ENCODE data around the gene TTC28.

Gene TTC28

DNA sequence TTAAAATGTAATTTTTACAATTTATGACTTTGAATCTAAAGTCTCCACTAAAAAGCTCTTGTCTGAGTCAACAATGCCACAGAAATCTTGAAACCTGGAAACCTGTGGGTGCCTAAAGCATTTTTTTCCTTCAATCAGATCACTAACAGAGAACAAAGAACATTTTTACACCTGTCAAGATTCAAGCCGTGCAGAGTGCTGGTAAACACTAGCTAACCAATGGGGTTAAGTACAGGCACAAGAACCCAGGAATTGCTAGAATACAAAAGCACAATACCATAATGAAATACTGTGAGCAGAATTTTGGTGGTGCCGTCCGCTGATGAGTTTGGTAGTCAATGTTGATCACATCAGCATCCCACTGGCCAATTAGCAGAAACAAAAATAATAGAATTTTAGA, 380.3 kb downstream of the TTC28 start:
- DNase-seq (ENCODE audit: low read depth), result no peak
- no peak overlapping the region for H3K4me3 ChIP-seq (ENCODE audit: low read depth, low read length)
- TF ChIP-seq, protein P1, sequence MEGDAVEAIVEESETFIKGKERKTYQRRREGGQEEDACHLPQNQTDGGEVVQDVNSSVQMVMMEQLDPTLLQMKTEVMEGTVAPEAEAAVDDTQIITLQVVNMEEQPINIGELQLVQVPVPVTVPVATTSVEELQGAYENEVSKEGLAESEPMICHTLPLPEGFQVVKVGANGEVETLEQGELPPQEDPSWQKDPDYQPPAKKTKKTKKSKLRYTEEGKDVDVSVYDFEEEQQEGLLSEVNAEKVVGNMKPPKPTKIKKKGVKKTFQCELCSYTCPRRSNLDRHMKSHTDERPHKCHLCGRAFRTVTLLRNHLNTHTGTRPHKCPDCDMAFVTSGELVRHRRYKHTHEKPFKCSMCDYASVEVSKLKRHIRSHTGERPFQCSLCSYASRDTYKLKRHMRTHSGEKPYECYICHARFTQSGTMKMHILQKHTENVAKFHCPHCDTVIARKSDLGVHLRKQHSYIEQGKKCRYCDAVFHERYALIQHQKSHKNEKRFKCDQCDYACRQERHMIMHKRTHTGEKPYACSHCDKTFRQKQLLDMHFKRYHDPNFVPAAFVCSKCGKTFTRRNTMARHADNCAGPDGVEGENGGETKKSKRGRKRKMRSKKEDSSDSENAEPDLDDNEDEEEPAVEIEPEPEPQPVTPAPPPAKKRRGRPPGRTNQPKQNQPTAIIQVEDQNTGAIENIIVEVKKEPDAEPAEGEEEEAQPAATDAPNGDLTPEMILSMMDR (IDR thresholded peaks at IDR 0.05; ENCODE audit: control insufficient read depth, extremely low read depth, insufficient read depth), result no peak

DNA sequence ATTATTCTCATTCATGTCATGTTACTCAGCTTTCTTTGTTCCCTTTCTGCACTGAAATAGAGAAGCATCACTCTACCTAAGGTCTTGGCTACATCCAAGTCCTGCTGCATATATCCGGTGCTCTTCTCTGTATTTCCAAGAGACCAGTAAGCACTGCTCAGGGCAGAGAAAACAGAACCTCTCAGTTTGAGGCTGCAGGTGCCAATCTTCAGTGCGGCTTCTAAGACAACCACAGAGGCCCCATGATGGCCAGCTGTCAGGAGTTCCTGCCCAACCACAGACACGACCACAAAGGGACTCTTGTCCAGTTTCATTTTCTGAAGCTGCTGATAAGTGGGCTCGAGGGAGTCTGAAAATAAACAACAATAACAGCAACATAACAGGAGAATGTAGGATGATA, 382.1 kb downstream of the TTC28 start:
- TF ChIP-seq, protein P1 (IDR thresholded peaks at IDR 0.05; ENCODE audit: control insufficient read depth, extremely low read depth, insufficient read depth), result no peak
- no peak overlapping the region for H3K4me3 ChIP-seq (ENCODE audit: low read depth, low read length)
- no peak for DNase-seq (ENCODE audit: low read depth)

DNA sequence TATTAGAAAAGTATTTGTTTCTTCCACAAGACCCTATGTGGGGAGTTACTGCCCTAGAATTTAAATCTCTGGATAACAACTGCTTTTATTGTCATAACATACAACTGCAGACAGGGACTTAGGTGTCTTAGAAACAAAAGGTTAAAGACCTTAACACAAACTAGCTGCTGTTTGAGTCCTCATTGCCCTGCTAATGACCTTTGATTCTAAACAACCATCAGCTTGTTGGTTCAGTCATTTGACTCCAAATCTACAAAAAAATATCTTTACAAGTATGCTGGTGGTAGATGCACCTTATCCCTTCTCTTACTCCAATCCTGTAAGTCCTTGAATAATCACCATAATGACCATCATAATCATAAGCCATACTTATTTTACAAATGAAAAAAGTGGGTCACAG, 383.2 kb downstream of the TTC28 start:
- no peak overlapping the region for H3K4me3 ChIP-seq (ENCODE audit: low read depth, low read length)
- no peak for DNase-seq (ENCODE audit: low read depth)
- TF ChIP-seq, protein P1 (IDR thresholded peaks at IDR 0.05; ENCODE audit: control insufficient read depth, extremely low read depth, insufficient read depth), result no peak

DNA sequence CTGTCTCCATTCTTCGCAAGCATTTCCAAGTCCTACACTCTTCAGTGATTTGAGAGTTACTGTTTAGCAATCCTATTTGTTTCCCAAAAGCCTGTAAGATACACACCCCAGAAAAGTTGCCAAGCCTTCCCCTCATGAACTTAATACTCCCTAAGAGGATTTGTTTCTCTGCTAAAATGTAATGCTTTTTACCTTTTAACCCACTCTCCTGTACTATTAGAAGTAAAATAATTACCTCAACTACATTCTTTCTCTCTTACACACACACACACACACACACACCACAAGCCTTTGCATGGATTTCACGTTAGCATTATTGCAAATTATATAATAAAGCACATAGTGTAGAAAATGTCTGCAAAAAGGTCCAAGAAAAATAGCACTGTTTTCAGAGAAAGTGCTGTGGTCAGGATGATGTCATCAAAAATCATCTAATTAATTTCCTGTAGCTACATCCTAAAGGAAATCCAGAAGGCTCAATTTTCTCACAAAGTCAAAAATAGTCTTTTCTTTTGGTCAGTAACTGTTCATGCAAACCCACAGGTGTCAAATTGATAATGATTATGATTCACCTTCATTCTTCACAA, 396.5 kb downstream of the TTC28 start:
- TF ChIP-seq, protein P1 (IDR thresholded peaks at IDR 0.05; ENCODE audit: control insufficient read depth, extremely low read depth, insufficient read depth), result no peak
- H3K4me3 ChIP-seq (ENCODE audit: low read depth, low read length), result no peak overlapping the region
- no peak for DNase-seq (ENCODE audit: low read depth)

DNA sequence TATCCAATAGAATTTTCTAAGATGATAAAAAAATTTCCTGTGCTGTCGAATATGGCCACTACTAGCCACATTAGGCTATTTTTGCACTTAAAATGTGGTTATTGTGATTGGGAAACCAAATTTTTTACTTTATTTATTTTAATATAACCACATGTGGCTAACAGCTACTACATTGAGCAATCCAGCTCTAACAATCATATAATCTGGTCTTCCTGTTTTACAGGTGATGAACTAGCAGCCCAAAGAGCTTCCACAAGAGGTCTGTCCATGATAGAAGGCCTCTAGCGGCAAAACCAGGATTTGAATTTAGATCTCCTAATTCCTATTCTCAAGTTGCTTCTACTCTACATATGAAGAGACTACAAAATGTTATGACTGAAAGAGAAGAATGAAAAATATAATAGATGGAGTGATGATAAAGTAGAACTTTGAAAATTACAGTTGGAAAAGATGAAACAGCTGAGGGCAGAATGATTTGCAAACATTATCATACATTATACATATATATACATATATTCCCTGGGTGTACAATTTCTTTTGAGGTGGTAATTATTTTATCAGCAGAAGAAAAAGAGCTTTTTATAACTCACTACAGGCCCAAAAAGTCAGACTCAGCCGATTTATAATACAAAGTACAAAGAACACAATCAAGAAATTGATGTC, 397.1 kb downstream of the TTC28 start:
- H3K4me3 ChIP-seq (ENCODE audit: low read depth, low read length), result no peak overlapping the region
- DNase-seq (ENCODE audit: low read depth), result no peak
- TF ChIP-seq, protein P1 (IDR thresholded peaks at IDR 0.05; ENCODE audit: control insufficient read depth, extremely low read depth, insufficient read depth), result no peak

DNA sequence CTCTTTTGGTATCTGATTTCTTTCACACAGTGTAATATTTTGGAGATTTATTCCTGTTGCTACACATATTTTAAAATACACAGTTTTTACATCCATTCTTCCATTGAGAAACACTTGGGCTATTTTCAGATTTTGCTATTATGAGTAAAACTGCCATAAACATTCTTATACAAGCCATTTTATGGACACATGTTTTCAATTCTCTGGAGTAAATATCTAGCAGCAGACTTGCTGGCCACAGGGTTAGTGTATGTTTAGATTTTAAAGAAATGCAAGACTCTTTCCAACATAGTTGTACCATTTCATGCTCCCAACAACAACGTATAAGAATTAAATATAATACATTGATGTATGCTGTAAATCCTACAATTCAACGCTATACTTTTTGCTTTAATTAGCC, 399.8 kb downstream of the TTC28 start:
- no peak overlapping the region for H3K4me3 ChIP-seq (ENCODE audit: low read depth, low read length)
- TF ChIP-seq, protein P1 (IDR thresholded peaks at IDR 0.05; ENCODE audit: control insufficient read depth, extremely low read depth, insufficient read depth), result no peak
- no peak for DNase-seq (ENCODE audit: low read depth)

DNA sequence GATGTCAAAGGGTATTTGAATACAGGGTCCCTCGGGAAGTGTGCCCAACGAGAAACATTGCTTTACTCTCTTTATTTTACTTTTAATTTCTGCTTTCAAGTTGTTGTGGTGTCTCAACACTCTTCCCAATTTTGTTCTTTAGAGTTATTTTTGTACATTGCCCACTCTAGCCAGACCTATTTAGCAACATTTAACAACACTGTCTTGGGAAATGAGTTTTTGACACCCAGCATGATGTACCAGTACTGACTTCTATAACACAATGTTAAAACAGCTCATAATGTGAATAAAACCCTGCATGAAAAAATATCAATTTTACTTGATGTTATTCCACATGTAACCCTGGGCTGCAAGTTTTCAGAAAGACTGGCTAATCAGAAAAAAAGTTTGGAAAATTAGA, 410.4 kb downstream of the TTC28 start:
- H3K4me3 ChIP-seq (ENCODE audit: low read depth, low read length), result no peak overlapping the region
- TF ChIP-seq, protein P1 (IDR thresholded peaks at IDR 0.05; ENCODE audit: control insufficient read depth, extremely low read depth, insufficient read depth), result no peak
- no peak for DNase-seq (ENCODE audit: low read depth)

All from LNCaP clone FGC (cell line).